IMR-90 (cell line): ENCODE results near the gene MPP1. TPM values are rescaled to one million over a fixed set of nuclear protein-coding genes. Genes with fewer than 3 reads are reported as not detected.

Experiments
- ATAC-seq: fragments of 200-7000 bp; cut with Tn5 transposase; 2 replicates; pipeline ENCODE4 v1.9.1; 2020; ENCODE audit warnings: low read depth, mild to moderate bottlenecking, moderate library complexity
- BruUV-seq: library from RNA; stranded (reverse); fragments of 400-500 nt; replicated peaks from 2 replicates; lab custom pipeline; 2021; lab: Mats Ljungman, UMichigan
- CTCF ChIA-PET: fragments of 300-600 bp; formaldehyde crosslinking; extraction: SDS; loops from one replicate; lab custom pipeline; 2021; ENCODE audit warnings: antibody characterized with exemption; lab: Yijun Ruan, JAX
- POLR2A ChIA-PET: fragments of 300-600 bp; sonication (Branson Sonifier 250); formaldehyde crosslinking; loops from one replicate; lab custom pipeline; 2022; ENCODE audit warnings: antibody characterized with exemption; ENCODE audit not compliant: unreplicated experiment; lab: Charles Lee
- DNase-seq: peaks from one replicate; pipeline ENCODE4 v3.0.0; 2013
- H2AFZ ChIP-seq: replicated peaks from 2 replicates; pipeline ENCODE3; 2013; ENCODE audit warnings: low read length, mild to moderate bottlenecking; ENCODE audit not compliant: poor library complexity
- H2AK5ac ChIP-seq: 2 replicates; pipeline ENCODE4 v1.6.1; 2013; ENCODE audit warnings: low read depth, low read length, inconsistent platforms
- H2AK9ac ChIP-seq: replicated peaks from 2 replicates; pipeline ENCODE3; 2013; ENCODE audit warnings: mild to moderate bottlenecking, low read depth, low read length, moderate library complexity; ENCODE audit not compliant: poor library complexity
- H2BK120ac ChIP-seq: 2 replicates; pipeline ENCODE4 v1.6.1; 2013; ENCODE audit warnings: low read depth, low read length, inconsistent platforms
- H2BK15ac ChIP-seq: 3 replicates; pipeline ENCODE4 v1.6.1; 2013; ENCODE audit warnings: low read depth, low read length, inconsistent platforms
- H2BK20ac ChIP-seq: 2 replicates; pipeline ENCODE4 v1.6.1; 2013; ENCODE audit warnings: low read depth, mild to moderate bottlenecking, inconsistent platforms, low read length, moderate library complexity
- H2BK5ac ChIP-seq: 2 replicates; pipeline ENCODE4 v1.6.1; 2013; ENCODE audit warnings: mild to moderate bottlenecking, low read depth, low read length, inconsistent platforms; ENCODE audit not compliant: poor library complexity, severe bottlenecking
- H3K14ac ChIP-seq: replicated peaks from 2 replicates; pipeline ENCODE4 v1.6.1; 2013; ENCODE audit warnings: low read depth, low read length, inconsistent platforms
- H3K18ac ChIP-seq: 2 replicates; pipeline ENCODE4 v1.6.1; 2013; ENCODE audit warnings: low read depth, low read length, control low read depth
- H3K23ac ChIP-seq: 2 replicates; pipeline ENCODE4 v1.6.1; 2013; ENCODE audit warnings: low read depth, low read length, inconsistent platforms
- H3K27ac ChIP-seq: 2 replicates; pipeline ENCODE4 v1.5.1; 2013; ENCODE audit warnings: mild to moderate bottlenecking, control low read depth, low read length; ENCODE audit not compliant: insufficient read depth
- H3K27me3 ChIP-seq: 2 replicates; pipeline ENCODE4 v1.6.1; 2013; ENCODE audit warnings: low read length; ENCODE audit not compliant: control insufficient read depth, insufficient read depth
- H3K36me3 ChIP-seq: 2 replicates; pipeline ENCODE4 v1.6.1; 2013; ENCODE audit warnings: low read length, mixed read lengths; ENCODE audit not compliant: control insufficient read depth, insufficient read depth
- H3K4ac ChIP-seq: 2 replicates; pipeline ENCODE4 v1.6.1; 2013; ENCODE audit warnings: low read depth, low read length, inconsistent platforms
- H3K4me1 ChIP-seq: 2 replicates; pipeline ENCODE4 v1.6.1; 2013; ENCODE audit warnings: low read length, mixed read lengths; ENCODE audit not compliant: control insufficient read depth, insufficient read depth
- H3K4me2 ChIP-seq: 2 replicates; pipeline ENCODE4 v1.6.1; 2013; ENCODE audit warnings: low read depth, mild to moderate bottlenecking, control low read depth, low read length, moderate library complexity
- H3K4me3 ChIP-seq: 2 replicates; pipeline ENCODE4 v1.5.1; 2013; ENCODE audit warnings: low read depth, mild to moderate bottlenecking, control low read depth, low read length, moderate library complexity; ENCODE audit not compliant: insufficient read depth
- H3K56ac ChIP-seq: 2 replicates; pipeline ENCODE4 v1.6.1; 2013; ENCODE audit warnings: low read length, inconsistent platforms; ENCODE audit not compliant: insufficient read depth; ENCODE audit errors: extremely low read depth
- H3K79me1 ChIP-seq, 2 experiments: 2 replicates each; pipeline ENCODE4 v1.6.1; 2013; ENCODE audit warnings: low read length in 2 of 2, inconsistent platforms in 1 of 2, low read depth in 1 of 2
- H3K9ac ChIP-seq: 2 replicates; pipeline ENCODE4 v1.6.1; 2013; ENCODE audit warnings: low read depth, low read length, control low read depth
- H3K9me1 ChIP-seq: 2 replicates; pipeline ENCODE4 v1.6.1; 2013; ENCODE audit warnings: low read length, inconsistent platforms; ENCODE audit not compliant: insufficient read depth
- H3K9me3 ChIP-seq: 2 replicates; pipeline ENCODE4 v1.6.1; 2013; ENCODE audit warnings: low read length; ENCODE audit not compliant: control insufficient read depth, insufficient read depth
- H4K20me1 ChIP-seq: 2 replicates; pipeline ENCODE4 v1.6.1; 2013; ENCODE audit warnings: low read length, inconsistent platforms; ENCODE audit not compliant: insufficient read depth
- H4K5ac ChIP-seq: 2 replicates; pipeline ENCODE4 v1.6.1; 2013; ENCODE audit warnings: mild to moderate bottlenecking, low read depth, low read length, control low read depth
- H4K8ac ChIP-seq, 2 experiments: 2 replicates each; pipeline ENCODE4 v1.6.1; 2013; ENCODE audit warnings: low read depth in 2 of 2, low read length in 2 of 2, control low read depth in 1 of 2, inconsistent platforms in 1 of 2
- H4K91ac ChIP-seq: 2 replicates; pipeline ENCODE4 v1.6.1; 2013; ENCODE audit warnings: low read depth, low read length, inconsistent platforms; ENCODE audit not compliant: insufficient read depth
- CEBPB ChIP-seq: IDR thresholded peaks from 2 replicates; pipeline ENCODE4 v1.6.1; 2012; ENCODE audit warnings: low read depth, low read length, improper control_type of control experiment
- MAZ ChIP-seq: IDR thresholded peaks from 2 replicates; pipeline ENCODE4 v1.6.1; 2012; ENCODE audit warnings: low read depth, mild to moderate bottlenecking, low read length, improper control_type of control experiment, moderate library complexity, borderline replicate concordance
- WGBS, 2 experiments: methylation state at CpG; one replicate each; pipeline versions ENCODE4 v1.1.5 to v1.1.7; 2013; ENCODE audit warnings: missing lambda C conversion rate in 2 of 2; ENCODE audit not compliant: insufficient read length in 1 of 2; ENCODE audit errors: extremely low coverage in 2 of 2; 5-methylcytosine and 5-hydroxymethylcytosine counted together
- dilution Hi-C: fragments of 300-500 bp; cut with HindIII; formaldehyde crosslinking; loops from one replicate; pipeline ENCODE4 v1.14.3; 2018; ENCODE audit warnings: low sequenced_read_pairs; ENCODE audit not compliant: unreplicated experiment
- in situ Hi-C: fragments of 300-500 bp; cut with MboI; formaldehyde crosslinking; loops from 3 replicates; pipeline ENCODE4 v1.14.3; 2019; ENCODE audit warnings: low sequenced_read_pairs, inconsistent platforms, mixed read lengths
- intact Hi-C: fragments of 100-400 bp; cut with micrococcal nuclease; formaldehyde crosslinking; loops from 2 replicates; pipeline ENCODE4 v1.10.0; 2022
- microRNA-seq, 2 experiments: library from miRNA; stranded (forward) in 1 of 2; unstranded in 1 of 2; fragments of 10-50 nt in 1 of 2; fragments of <30 nt in 1 of 2; gene quantifications in 1 of 2; microRNA quantifications in 1 of 2; one replicate each; pipeline versions ENCODE3 to v1.1.0; 2013 to 2020; ENCODE audit not compliant: insufficient read depth in 1 of 2, insufficient read length in 1 of 2, unreplicated experiment in 1 of 2
- polyA plus RNA-seq, 3 experiments: library from polyadenylated mRNA; depleted of rRNA; stranded (reverse); fragments of >200 nt; gene quantifications; 2 replicates each; pipeline ENCODE4 v1.2.3, GENCODE V29; 2012; ENCODE audit warnings: low replicate concordance in 1 of 3
- small RNA-seq, 5 experiments: library from RNA; depleted of rRNA; stranded (forward); fragments of <200 nt; gene quantifications; one replicate each; pipeline ENCODE3, GENCODE V24; 2012
- total RNA-seq: library from RNA; depleted of rRNA; stranded (reverse); fragments of >200 nt; gene quantifications from 2 replicates; pipeline ENCODE4 v1.2.3, GENCODE V29; 2012; rRNA removed

MPP1 gene
- total and polyA plus RNA-seq, 2 of the 4 experiments (the other 2 are of a cell fraction), result 35.2 to 43.0 TPM

DNA sequence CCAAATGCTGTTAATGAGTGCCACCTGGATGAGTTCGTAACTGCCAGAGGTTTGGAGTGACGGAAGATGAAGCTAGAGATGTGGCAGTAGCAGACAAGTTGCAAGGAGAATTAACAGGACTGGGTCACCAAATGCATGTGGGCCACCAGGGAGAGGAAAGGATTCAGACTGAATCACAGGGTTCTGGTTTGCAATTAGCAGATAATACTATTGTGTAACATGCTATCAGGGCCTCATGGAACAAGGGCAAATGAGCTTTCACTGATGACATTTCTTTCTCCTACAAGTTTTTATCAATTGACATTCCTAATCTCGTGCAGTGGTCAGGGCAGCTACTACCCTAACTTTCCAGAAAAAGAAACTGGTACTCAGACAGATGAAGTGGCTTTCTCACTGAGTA, 75.8 kb downstream of the MPP1 start:
- H2BK15ac ChIP-seq, result no peak overlapping the region
- H3K18ac ChIP-seq, result 0 out of 2 replicates have a peak overlapping the region, but pooled peaks have one; percentile 14
- no peak overlapping the region for H3K4me2 ChIP-seq
- in situ Hi-C loops, result loop anchor here (25.0 kb wide), 1 partner anchor 142 kb away; the partner anchor contains the start of gene CTAG1A
- H3K9ac ChIP-seq, result no peak overlapping the region
- H2AK9ac ChIP-seq, result no peak overlapping the region
- ChIA-PET CTCF (interaction anchor here (1.2 kb wide), 1 partner anchor 19 kb away, joined by 4 read pairs; no protein-coding TSS in a partner anchor), POLR2A (no interaction called here)
- ATAC-seq (no peak), DNase-seq (no peak)
- 0 out of 2 replicates have a peak overlapping the region, but pooled peaks have one; percentile 40 for H3K23ac ChIP-seq
- no peak overlapping the region for H2AFZ ChIP-seq
- H3K14ac ChIP-seq, result no peak overlapping the region
- no peak overlapping the region for H3K4me3 ChIP-seq
- no peak overlapping the region for H2BK5ac ChIP-seq
- peaks cover 15% of the 10 kb centered on the region; the same call in 1 of the 2 replicates for H3K9me1 ChIP-seq
- 53% methylated on average over 2 of the region's 3 CpGs; no CpG with 5 or more reads in 1 of the 2 experiments for WGBS, 2 experiments
- intact Hi-C loops, result no loop called here
- H3K4me1 ChIP-seq, result peaks cover 33% of the 10 kb centered on the region
- H4K20me1 ChIP-seq, result no peaks in the 10 kb centered on the region
- H3K27ac ChIP-seq, result no peak overlapping the region
- no TSS peak for BruUV-seq
- no peak overlapping the region; the same call in 1 of the 2 replicates for H4K5ac ChIP-seq
- H3K27me3 ChIP-seq, result no peaks in the 10 kb centered on the region
- peaks cover 0 to under 1% of the 10 kb centered on the region in 2 experiments; a peak in 1 of 4 replicates for H3K79me1 ChIP-seq
- H3K4ac ChIP-seq, result peak overlapping the region; percentile 29; the same call in 1 of the 2 replicates
- no peaks in the 10 kb centered on the region for H3K36me3 ChIP-seq
- H4K91ac ChIP-seq, result peak overlapping the region; percentile 1; the same call in 1 of the 2 replicates
- H2BK20ac ChIP-seq, result no peak overlapping the region
- no peaks in the 10 kb centered on the region for H3K9me3 ChIP-seq
- H4K8ac ChIP-seq, result 0 out of 4 replicates have a peak overlapping the region, but pooled peaks of 1 of the 2 experiments have one; percentile 3
- peak; percentile 69 for TF ChIP-seq CEBPB
- TF ChIP-seq MAZ, result no peak
- H2BK120ac ChIP-seq, result peak overlapping the region; percentile 17; the same call in 1 of the 2 replicates
- dilution Hi-C loops, result no loop called here
- no peak overlapping the region; the same call in 1 of the 2 replicates for H2AK5ac ChIP-seq
- H3K56ac ChIP-seq, result no peak overlapping the region

Small RNAs within 50 kb of the gene (microRNA-seq; reads per million reads assigned to microRNA genes)
- gene SNORA36A (ENCODE audit: insufficient read depth, insufficient read length), result not detected

Small RNAs within 50 kb of the gene (small RNA-seq; reads per million reads assigned to genes)
- gene SNORA36A, result 0 reads per million in 5 experiments

Other genes starting within 250 kb of the MPP1 start
- not detected in 2 replicates for gene CTAG1A, start 220.4 kb downstream of the MPP1 start, total RNA-seq
- not detected in 2 replicates for gene CTAG1A, start 220.4 kb downstream of the MPP1 start, polyA plus RNA-seq (2012; rRNA removed)
- gene CTAG1B, start 186.2 kb downstream of the MPP1 start, total RNA-seq, result not detected in 2 replicates
- gene CTAG1B, start 186.2 kb downstream of the MPP1 start, polyA plus RNA-seq (2012; rRNA removed), result not detected in 2 replicates
- 23.6 and 27.1 TPM in 2 replicates for gene CTAG2, start 151.9 kb downstream of the MPP1 start, total RNA-seq
- gene CTAG2, start 151.9 kb downstream of the MPP1 start, polyA plus RNA-seq (2012; rRNA removed), result 42.5 and 59.8 TPM in 2 replicates
- gene GAB3, start 54.4 kb downstream of the MPP1 start, total RNA-seq, result 1.9 and 2.2 TPM in 2 replicates
- 3.4 and 3.7 TPM in 2 replicates for gene GAB3, start 54.4 kb downstream of the MPP1 start, polyA plus RNA-seq (2012; rRNA removed)
- gene DKC1, start 42.6 kb downstream of the MPP1 start, total RNA-seq, result 63.8 and 66.7 TPM in 2 replicates
- 42.9 and 49.9 TPM in 2 replicates for gene DKC1, start 42.6 kb downstream of the MPP1 start, polyA plus RNA-seq (2012; rRNA removed)
- not detected in 2 replicates for gene SMIM9, start 29.2 kb upstream of the MPP1 start, total RNA-seq
- not detected in 2 replicates for gene SMIM9, start 29.2 kb upstream of the MPP1 start, polyA plus RNA-seq (2012; rRNA removed)
- 0.54 and 1.1 TPM in 2 replicates for gene F8A1, start 80.9 kb upstream of the MPP1 start, total RNA-seq
- gene F8A1, start 80.9 kb upstream of the MPP1 start, polyA plus RNA-seq (2012; rRNA removed), result 7.7 and 8.3 TPM in 2 replicates
- 1.1 and 1.4 TPM in 2 replicates for gene F8, start 217.2 kb upstream of the MPP1 start, total RNA-seq
- 1.1 and 1.5 TPM in 2 replicates for gene F8, start 217.2 kb upstream of the MPP1 start, polyA plus RNA-seq (2012; rRNA removed)
- gene FUNDC2, start 221.4 kb upstream of the MPP1 start, total RNA-seq, result 35.0 and 42.5 TPM in 2 replicates
- gene FUNDC2, start 221.4 kb upstream of the MPP1 start, polyA plus RNA-seq (2012; rRNA removed), result 51.7 and 52.3 TPM in 2 replicates